Regular cardiac myocyte (primary cell): ENCODE results near the gene KDM4F. TPM values are rescaled to one million over a fixed set of nuclear protein-coding genes. Genes with fewer than 3 reads are reported as not detected.

ENCODE experiments used
- total RNA-seq: library from RNA; depleted of rRNA; stranded (reverse); fragments of >200 nt; gene quantifications from 2 replicates; pipeline ENCODE4 v1.2.3, GENCODE V29; 2014

Gene KDM4F
- total RNA-seq = not detected in 2 replicates

DNA sequence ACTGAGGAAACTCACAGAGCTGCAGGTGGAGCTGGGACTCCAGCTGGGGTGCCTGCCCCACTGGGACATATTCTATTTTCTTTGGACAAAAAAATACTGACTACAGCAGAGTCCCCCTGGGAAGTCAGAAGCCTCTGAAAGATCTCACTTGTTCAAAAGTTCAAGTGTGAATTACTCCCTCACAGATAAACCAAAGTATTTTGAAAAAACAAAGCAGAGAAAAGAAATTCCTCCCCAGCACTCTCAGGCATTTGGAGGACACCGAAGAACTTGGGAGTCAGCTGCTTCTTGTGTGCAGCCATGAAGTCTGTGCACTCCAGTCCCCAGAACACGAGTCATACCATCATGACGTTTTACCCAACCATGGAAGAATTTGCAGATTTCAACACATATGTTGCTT, at the start of gene KDM4F:
KDM4F (plus strand) TSS at position 301 of the 400 bp plus-strand sequence.

DNA sequence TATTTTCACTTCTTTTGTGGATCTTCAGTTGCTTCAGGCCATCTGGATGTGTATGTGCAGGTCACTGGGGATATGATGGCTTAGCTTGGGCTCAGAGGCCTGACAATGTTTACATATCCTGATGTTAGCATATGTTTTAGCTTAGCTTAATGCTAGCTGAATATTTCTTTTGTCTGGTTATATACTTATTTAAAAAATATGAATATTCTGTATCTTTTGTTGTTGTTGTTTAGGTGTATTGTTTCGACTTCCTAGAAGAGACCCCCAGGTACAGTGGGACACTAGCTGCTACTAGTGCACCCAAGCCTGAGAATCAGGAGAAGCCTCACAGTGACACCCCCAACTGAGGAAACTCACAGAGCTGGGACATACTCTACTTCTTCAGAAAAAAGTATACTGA, 24.3 kb upstream of the KDM4F start, which contains the start of gene KDM4E:
KDM4E (plus strand) TSS at position 301 of the 400 bp plus-strand sequence. CDS start 300 bp downstream, outside the sequence.

DNA sequence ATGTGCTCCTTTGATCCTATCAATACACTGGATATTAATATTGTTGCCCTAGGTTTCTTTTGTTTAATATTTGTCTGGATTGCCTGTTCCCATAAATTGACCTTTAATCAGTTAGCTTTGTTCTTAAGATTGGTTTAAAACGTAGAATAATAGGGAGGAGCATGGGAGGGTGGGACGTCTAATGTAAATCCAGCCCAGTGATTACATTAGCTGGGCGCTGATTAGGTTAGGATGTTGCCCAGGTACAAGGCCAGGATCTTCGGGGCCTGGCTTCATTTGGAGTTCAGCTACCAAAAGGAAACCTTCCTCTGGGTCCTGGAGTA, 17.5 kb downstream of the KDM4F start, which contains the start of gene SRSF8:
SRSF8 (plus strand) TSS at position 204 of the 323 bp plus-strand sequence. CDS start 308 bp downstream, outside the sequence.

DNA sequence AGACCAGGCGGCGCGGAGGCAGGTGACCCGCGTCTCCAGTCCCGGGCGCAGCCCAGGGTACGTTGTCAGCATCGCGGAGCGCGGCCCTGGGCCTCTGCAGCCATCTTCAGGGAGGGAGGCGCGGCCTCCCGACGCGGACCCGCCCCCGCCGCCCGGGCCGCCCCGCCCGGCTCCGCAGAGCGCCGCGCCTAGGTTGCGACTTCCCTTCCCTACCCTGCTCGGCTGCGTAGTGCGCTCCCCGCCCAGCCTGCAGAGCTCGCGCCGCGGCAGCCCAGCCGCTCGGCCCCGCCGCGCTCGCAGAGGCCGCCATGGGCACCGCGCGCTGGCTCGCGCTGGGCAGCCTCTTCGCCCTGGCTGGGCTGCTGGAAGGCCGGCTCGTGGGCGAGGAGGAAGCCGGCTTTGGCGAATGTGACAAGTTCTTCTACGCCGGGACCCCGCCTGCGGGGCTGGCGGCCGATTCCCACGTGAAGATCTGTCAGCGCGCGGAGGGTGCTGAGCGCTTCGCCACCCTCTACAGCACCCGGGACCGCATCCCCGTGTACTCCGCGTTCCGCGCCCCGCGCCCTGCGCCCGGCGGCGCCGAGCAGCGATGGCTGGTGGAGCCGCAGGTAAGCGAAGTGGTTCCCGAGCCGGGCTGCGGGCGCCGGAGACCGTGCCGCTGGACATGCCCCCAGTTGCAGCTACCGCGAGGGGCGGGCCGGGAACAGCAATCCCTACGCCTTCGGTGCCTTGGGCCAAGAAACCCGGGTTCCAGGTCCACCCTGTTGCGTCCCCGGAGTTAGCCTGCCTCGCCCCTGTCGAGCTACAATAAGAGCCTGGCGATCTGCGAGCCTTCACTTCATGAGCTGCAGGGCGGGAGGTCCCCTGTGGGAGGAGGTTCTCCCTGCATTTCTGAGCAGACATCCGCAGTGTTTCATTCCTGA, 40.7 kb downstream of the KDM4F start, which contains the start of gene ENDOD1:
ENDOD1 (plus strand) TSS at position 227 of the 923 bp plus-strand sequence; CDS start at position 309, 82 bp downstream.

Other genes with a start within 250 kb of the KDM4F start
- 38.0 and 43.1 TPM in 2 replicates for gene CWC15, start 75.9 kb upstream of the KDM4F start, total RNA-seq
- 0.56 and 0.77 TPM in 2 replicates for gene KDM4D, start 75.7 kb upstream of the KDM4F start, total RNA-seq
- gene KDM4E, start 24.2 kb upstream of the KDM4F start, total RNA-seq = not detected in 2 replicates
- gene SRSF8, start 17.5 kb downstream of the KDM4F start, total RNA-seq = 15.2 and 25.3 TPM in 2 replicates
- 123 and 162 TPM in 2 replicates for gene ENDOD1, start 40.4 kb downstream of the KDM4F start, total RNA-seq
- gene SESN3, start 181.8 kb downstream of the KDM4F start, total RNA-seq = 12.1 and 19.4 TPM in 2 replicates